K562 (cell line): Measurements from ENCODE around the gene IL1RL2. TPM values are rescaled to one million over a fixed set of nuclear protein-coding genes. Genes with fewer than 3 reads are reported as not detected.

Source experiments
- ATAC-seq: fragments of 200-7000 bp; cut with Tn5 transposase; 3 replicates; pipeline ENCODE4 v1.9.1; 2020; ENCODE audit warnings: moderate library complexity
- BruUV-seq: library from RNA; stranded (reverse); fragments of 400-500 nt; replicated peaks from 2 replicates; lab custom pipeline; 2021; lab: Mats Ljungman, UMichigan
- CTCF ChIA-PET: fragments of 300-600 bp; formaldehyde crosslinking; extraction: SDS; loops from one replicate; lab custom pipeline; 2021; ENCODE audit warnings: low intra/inter-chr PET ratio; lab: Yijun Ruan, JAX
- POLR2A ChIA-PET: fragments of 300-600, 350-650 bp; sonication (Branson Sonifier 250); formaldehyde crosslinking; extraction: SDS; loops from one replicate; lab custom pipeline; 2021; ENCODE audit warnings: antibody characterized with exemption, inconsistent platforms; lab: Yijun Ruan, JAX
- DNase-seq, 4 experiments: peaks; one replicate each; pipeline versions ENCODE4 v3.0.0 to v3.0.0-alpha.2; 2011 to 2018; ENCODE audit warnings: low spot score in 3 of 4, mixed read lengths in 3 of 4; ENCODE audit errors: extremely low read depth in 1 of 4
- FAIRE-seq: peaks from 2 replicates; lab custom pipeline; 2011; peaks lifted over from hg19 to GRCh38; lab: Jason Lieb, UNC
- H2AFZ ChIP-seq: 2 replicates; pipeline ENCODE4 v1.6.0; 2011; ENCODE audit warnings: low read depth, low read length, control low read depth, inconsistent platforms
- H3K27ac ChIP-seq: fragments of 200-600 bp; 3 replicates; pipeline ENCODE4 v1.8.0; 2011; ENCODE audit warnings: low read depth, mild to moderate bottlenecking, control low read depth, inconsistent platforms, low read length, moderate library complexity, mixed read lengths; ENCODE audit errors: extremely low read depth
- H3K27me3 ChIP-seq, 2 experiments: fragments of 300-600 bp in 1 of 2; 2 replicates in 1 of 2; 3 replicates in 1 of 2; pipeline versions ENCODE4 v1.6.0 to v1.8.0; 2011; ENCODE audit warnings: inconsistent platforms in 2 of 2, low read length in 2 of 2, mild to moderate bottlenecking in 1 of 2, mixed read lengths in 1 of 2, moderate library complexity in 1 of 2; ENCODE audit not compliant: control insufficient read depth in 2 of 2, insufficient read depth in 2 of 2
- H3K36me3 ChIP-seq: fragments of 300-600 bp; 3 replicates; pipeline ENCODE4 v1.8.0; 2011; ENCODE audit warnings: mild to moderate bottlenecking, low read length, inconsistent platforms; ENCODE audit not compliant: control insufficient read depth, insufficient read depth
- H3K4me1 ChIP-seq, 2 experiments: fragments of 200-600 bp in 1 of 2; replicated peaks in 1 of 2; 2 replicates in 1 of 2; 3 replicates in 1 of 2; pipeline versions ENCODE4 v1.5.1 to v1.8.0; 2011; ENCODE audit warnings: inconsistent platforms in 2 of 2, low read length in 2 of 2, mild to moderate bottlenecking in 1 of 2, mixed read lengths in 1 of 2, moderate library complexity in 1 of 2; ENCODE audit not compliant: control insufficient read depth in 2 of 2, insufficient read depth in 2 of 2
- H3K4me2 ChIP-seq: 2 replicates; pipeline ENCODE4 v1.6.1; 2011; ENCODE audit warnings: low read length, control low read depth, inconsistent platforms, mixed read lengths; ENCODE audit not compliant: insufficient read depth
- H3K4me3 ChIP-seq: fragments of 200-600 bp; sonication (generic), shearing (Covaris generic); 2 replicates; pipeline ENCODE4 v1.5.1; 2016; ENCODE audit warnings: control low read depth, inconsistent platforms
- H3K79me2 ChIP-seq: fragments of 200-600 bp; 3 replicates; pipeline ENCODE4 v1.8.0; 2011; ENCODE audit warnings: low read length, inconsistent platforms; ENCODE audit not compliant: control insufficient read depth, insufficient read depth
- H3K9ac ChIP-seq, 2 experiments: 2 replicates each; pipeline versions ENCODE4 v1.6.0 to v1.6.1; 2011; ENCODE audit warnings: low read depth in 2 of 2, low read length in 2 of 2, control low read depth in 1 of 2, inconsistent platforms in 1 of 2, mild to moderate bottlenecking in 1 of 2, mixed read lengths in 1 of 2; ENCODE audit not compliant: insufficient read depth in 1 of 2
- H3K9me1 ChIP-seq: one replicate; pipeline ENCODE4 v1.6.0; 2011; ENCODE audit warnings: inconsistent platforms, mild to moderate bottlenecking, low read length, moderate library complexity; ENCODE audit not compliant: control insufficient read depth, insufficient read depth
- H3K9me3 ChIP-seq: replicated peaks from 2 replicates; pipeline ENCODE4 v1.5.1; 2011; ENCODE audit warnings: low read depth, low read length, inconsistent platforms; ENCODE audit not compliant: control insufficient read depth, insufficient read depth
- H4K20me1 ChIP-seq: replicated peaks from 2 replicates; pipeline ENCODE4 v1.6.1; 2011; ENCODE audit warnings: low read length, inconsistent platforms, mixed read lengths; ENCODE audit not compliant: control insufficient read depth, insufficient read depth
- ERF ChIP-seq: fragments of 450-650 bp; formaldehyde crosslinking; IDR thresholded peaks from 2 replicates; pipeline ENCODE4 v1.4.0; 2020; ENCODE audit warnings: mild to moderate bottlenecking, mixed read lengths
- MCM7 ChIP-seq, 2 experiments: fragments of 450-650 bp; IDR thresholded peaks; 2 replicates each; pipeline ENCODE4 v1.6.1; 2016 to 2018
- MYC ChIP-seq, 2 experiments: fragments of 250-450 bp in 1 of 2; sonication (Bioruptor Pico) in 1 of 2; IDR thresholded peaks; 2 replicates each; pipeline versions ENCODE4 v1.5.1 to v1.6.1; 2012 to 2021; ENCODE audit warnings: low read depth in 2 of 2, borderline replicate concordance in 1 of 2, improper control_type of control experiment in 1 of 2, low read length in 1 of 2, mild to moderate bottlenecking in 1 of 2, moderate library complexity in 1 of 2
- NFYB ChIP-seq: IDR thresholded peaks from 2 replicates; pipeline ENCODE4 v1.6.1; 2011; ENCODE audit warnings: mild to moderate bottlenecking, moderate library complexity; ENCODE audit not compliant: insufficient read length; ENCODE audit errors: extremely low read depth
- RBM15 ChIP-seq: fragments of 200-400 bp; formaldehyde crosslinking; IDR thresholded peaks from 2 replicates; pipeline ENCODE4 v1.6.1; 2018; ENCODE audit warnings: mild to moderate bottlenecking, low read length, moderate library complexity; ENCODE audit not compliant: insufficient read depth
- SMAD3 ChIP-seq: fragments of 450-650 bp; formaldehyde crosslinking; conservative IDR thresholded peaks from 2 replicates; pipeline ENCODE4 v1.4.0; 2020; ENCODE audit warnings: mild to moderate bottlenecking
- SMARCA5 ChIP-seq: fragments of 450-650 bp; IDR thresholded peaks from 2 replicates; pipeline ENCODE4 v1.6.1; 2016
- SRSF9 ChIP-seq: fragments of 200-400 bp; formaldehyde crosslinking; IDR thresholded peaks from 2 replicates; pipeline ENCODE4 v1.6.1; 2017; ENCODE audit warnings: low read depth, low read length, borderline replicate concordance
- ZNF507 ChIP-seq: conservative IDR thresholded peaks from 2 replicates; pipeline ENCODE4 v1.6.1; 2017; ENCODE audit warnings: missing genetic modification characterization, missing compliant biosample characterization
- ZNF583 ChIP-seq: fragments of 250-450 bp; sonication (Bioruptor Pico); IDR thresholded peaks from 2 replicates; pipeline ENCODE4 v1.4.0; 2020
- WGBS: fragments of 100-300 bp; shearing (Covaris generic); methylation state at CpG from one replicate; pipeline ENCODE4 v1.1.6; 2016; ENCODE audit warnings: low coverage, mixed read lengths; ENCODE audit not compliant: insufficient coverage; ENCODE audit errors: missing lambda C conversion rate; 5-methylcytosine and 5-hydroxymethylcytosine counted together
- in situ Hi-C: fragments of 300-500 bp; cut with MboI; formaldehyde crosslinking; loops from 4 replicates; pipeline ENCODE4 v1.15.0; 2018; ENCODE audit warnings: inconsistent platforms, mixed read lengths
- intact Hi-C: fragments of 100-400 bp; cut with micrococcal nuclease; formaldehyde crosslinking; loops from 2 replicates; pipeline ENCODE4 v1.14.2; 2022
- polyA plus RNA-seq, 8 experiments: library from polyadenylated mRNA; depleted of rRNA in 4 of 8; stranded (reverse) in 5 of 8; unstranded in 3 of 8; fragments of >200 nt; fragmentation: Nextera tagmentation in 2 of 8; fragmentation: Illumina TruSeq in 1 of 8; extraction: Ambion mirVana in 2 of 8; extraction: Trizol in 1 of 8; gene quantifications; 2 replicates each; pipeline versions ENCODE4 v1.2.1 to v1.2.3, GENCODE V29; 2011 to 2014; ENCODE audit warnings: inconsistent platforms in 1 of 8, missing spikeins in 1 of 8
- total RNA-seq, 7 experiments: library from RNA; depleted of rRNA in 6 of 7; stranded (reverse); fragments of >200 nt in 6 of 7; fragmentation: Illumina TruSeq in 2 of 7; extraction: Trizol in 2 of 7; gene quantifications; 2 replicates each; pipeline versions ENCODE4 v1.2.1 to v1.2.3, GENCODE V29; 2011 to 2021; ENCODE audit warnings: low replicate concordance in 1 of 7
- TF ChIP-seq, protein P1 (sequence below): sonication (generic); formaldehyde crosslinking; IDR thresholded peaks from 2 replicates; pipeline ENCODE4 v1.5.0; 2020; ENCODE audit warnings: missing genetic modification reagents
- TF ChIP-seq, protein P2 (sequence below): IDR thresholded peaks from 3 replicates; pipeline ENCODE4 v1.6.1; 2011; ENCODE audit warnings: borderline replicate concordance, mild to moderate bottlenecking, moderate library complexity; ENCODE audit not compliant: insufficient read length; ENCODE audit errors: extremely low read depth
- TF ChIP-seq, protein P3 (sequence below): IDR thresholded peaks from 3 replicates; pipeline ENCODE4 v1.6.1; 2011; ENCODE audit warnings: borderline replicate concordance, mild to moderate bottlenecking; ENCODE audit not compliant: insufficient read length, insufficient read depth

IL1RL2 gene
- total and polyA plus RNA-seq, 9 of the 15 experiments (the other 6 are each of a cell fraction or from before 2014, with no cell fraction given): not detected

DNA sequence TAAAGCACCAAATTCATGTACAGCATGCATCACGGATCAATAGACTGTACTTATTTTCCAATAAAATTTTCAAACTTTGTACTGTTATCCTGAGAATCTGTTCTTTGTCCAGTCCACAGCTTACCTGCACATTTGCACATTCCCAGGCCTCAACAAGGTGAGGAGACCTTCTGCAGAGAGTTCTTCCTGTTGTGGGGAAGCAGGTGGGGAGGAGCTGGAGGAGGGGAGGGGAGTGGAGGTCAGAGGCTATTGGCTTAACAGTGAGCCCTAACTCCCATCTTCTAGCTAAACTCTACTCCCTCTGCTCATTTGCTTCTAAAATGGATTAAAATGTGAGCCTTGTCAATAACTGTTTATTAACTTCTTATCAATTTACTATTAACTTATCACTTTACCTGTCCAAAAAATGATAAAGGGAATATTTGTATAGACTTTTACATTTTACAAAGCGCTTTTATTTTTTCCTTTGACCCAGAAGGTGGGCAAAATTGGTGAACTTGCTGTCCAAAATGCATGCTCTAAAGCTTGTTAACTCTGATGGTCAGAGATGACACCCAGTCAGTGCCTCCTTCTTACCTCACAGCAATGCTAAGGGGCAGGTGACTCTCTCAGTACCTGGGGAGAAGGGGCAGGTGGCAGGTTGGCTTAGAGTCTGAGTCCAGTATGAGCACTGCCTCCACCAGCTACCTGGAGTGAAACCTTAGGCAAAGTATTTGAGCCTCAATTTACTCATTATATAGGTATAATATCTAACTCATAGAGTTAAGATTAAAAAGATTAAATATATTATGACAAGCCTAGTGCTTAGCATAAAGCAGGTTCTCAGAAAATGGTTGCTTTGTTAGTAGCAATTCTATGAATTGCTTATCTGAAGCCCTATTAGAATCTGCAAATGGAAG, 6.8 kb upstream of the IL1RL2 start:
- H3K9ac ChIP-seq: no peak overlapping the region
- no peaks in the 10 kb centered on the region for H3K9me1 ChIP-seq
- no peaks in the 10 kb centered on the region for H3K9me3 ChIP-seq
- ATAC-seq (no peak), DNase-seq (no peak), FAIRE-seq (no peak)
- CTCF ChIA-PET: no interaction called here
- intact Hi-C loops (no loop called here), in situ Hi-C loops (no loop called here)
- no peaks in the 10 kb centered on the region for H3K4me1 ChIP-seq
- H3K4me2 ChIP-seq: no peak overlapping the region
- no peaks in the 10 kb centered on the region for H3K27me3 ChIP-seq
- no peaks in the 10 kb centered on the region for H4K20me1 ChIP-seq
- no peak overlapping the region for H3K27ac ChIP-seq
- no TSS peak for BruUV-seq
- H2AFZ ChIP-seq: no peak overlapping the region
- H3K4me3 ChIP-seq: no peak overlapping the region
- POLR2A ChIA-PET: interaction anchor here (0.6 kb wide), 1 partner anchor 111 kb away, joined by 5 read pairs; no protein-coding TSS in a partner anchor
- no peaks in the 10 kb centered on the region for H3K79me2 ChIP-seq
- H3K36me3 ChIP-seq: no peaks in the 10 kb centered on the region
- WGBS: 23% methylated on average over 2 of the region's 2 CpGs
- TF ChIP-seq, protein P1, sequence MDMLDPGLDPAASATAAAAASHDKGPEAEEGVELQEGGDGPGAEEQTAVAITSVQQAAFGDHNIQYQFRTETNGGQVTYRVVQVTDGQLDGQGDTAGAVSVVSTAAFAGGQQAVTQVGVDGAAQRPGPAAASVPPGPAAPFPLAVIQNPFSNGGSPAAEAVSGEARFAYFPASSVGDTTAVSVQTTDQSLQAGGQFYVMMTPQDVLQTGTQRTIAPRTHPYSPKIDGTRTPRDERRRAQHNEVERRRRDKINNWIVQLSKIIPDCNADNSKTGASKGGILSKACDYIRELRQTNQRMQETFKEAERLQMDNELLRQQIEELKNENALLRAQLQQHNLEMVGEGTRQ (CRISPR knock-in tag): no peak
- TF ChIP-seq, protein P2, sequence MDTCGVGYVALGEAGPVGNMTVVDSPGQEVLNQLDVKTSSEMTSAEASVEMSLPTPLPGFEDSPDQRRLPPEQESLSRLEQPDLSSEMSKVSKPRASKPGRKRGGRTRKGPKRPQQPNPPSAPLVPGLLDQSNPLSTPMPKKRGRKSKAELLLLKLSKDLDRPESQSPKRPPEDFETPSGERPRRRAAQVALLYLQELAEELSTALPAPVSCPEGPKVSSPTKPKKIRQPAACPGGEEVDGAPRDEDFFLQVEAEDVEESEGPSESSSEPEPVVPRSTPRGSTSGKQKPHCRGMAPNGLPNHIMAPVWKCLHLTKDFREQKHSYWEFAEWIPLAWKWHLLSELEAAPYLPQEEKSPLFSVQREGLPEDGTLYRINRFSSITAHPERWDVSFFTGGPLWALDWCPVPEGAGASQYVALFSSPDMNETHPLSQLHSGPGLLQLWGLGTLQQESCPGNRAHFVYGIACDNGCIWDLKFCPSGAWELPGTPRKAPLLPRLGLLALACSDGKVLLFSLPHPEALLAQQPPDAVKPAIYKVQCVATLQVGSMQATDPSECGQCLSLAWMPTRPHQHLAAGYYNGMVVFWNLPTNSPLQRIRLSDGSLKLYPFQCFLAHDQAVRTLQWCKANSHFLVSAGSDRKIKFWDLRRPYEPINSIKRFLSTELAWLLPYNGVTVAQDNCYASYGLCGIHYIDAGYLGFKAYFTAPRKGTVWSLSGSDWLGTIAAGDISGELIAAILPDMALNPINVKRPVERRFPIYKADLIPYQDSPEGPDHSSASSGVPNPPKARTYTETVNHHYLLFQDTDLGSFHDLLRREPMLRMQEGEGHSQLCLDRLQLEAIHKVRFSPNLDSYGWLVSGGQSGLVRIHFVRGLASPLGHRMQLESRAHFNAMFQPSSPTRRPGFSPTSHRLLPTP: no peak
- TF ChIP-seq MCM7 (IDR thresholded peaks at IDR 0.05) (no peak), SMAD3 (no peak), SMARCA5 (no peak), NFYB (no peak), ERF (CRISPR knock-in tag) (no peak), ZNF507 (tag) (no peak), MYC (IDR thresholded peaks at IDR 0.05; ENCODE audit: low read depth, low read length) (no peak), MYC (CRISPR knock-in tag; IDR thresholded peaks at IDR 0.05; ENCODE audit: borderline replicate concordance, low read depth) (no peak), ZNF583 (CRISPR knock-in tag) (no peak), SRSF9 (no peak), RBM15 (no peak)
- TF ChIP-seq, protein P3, sequence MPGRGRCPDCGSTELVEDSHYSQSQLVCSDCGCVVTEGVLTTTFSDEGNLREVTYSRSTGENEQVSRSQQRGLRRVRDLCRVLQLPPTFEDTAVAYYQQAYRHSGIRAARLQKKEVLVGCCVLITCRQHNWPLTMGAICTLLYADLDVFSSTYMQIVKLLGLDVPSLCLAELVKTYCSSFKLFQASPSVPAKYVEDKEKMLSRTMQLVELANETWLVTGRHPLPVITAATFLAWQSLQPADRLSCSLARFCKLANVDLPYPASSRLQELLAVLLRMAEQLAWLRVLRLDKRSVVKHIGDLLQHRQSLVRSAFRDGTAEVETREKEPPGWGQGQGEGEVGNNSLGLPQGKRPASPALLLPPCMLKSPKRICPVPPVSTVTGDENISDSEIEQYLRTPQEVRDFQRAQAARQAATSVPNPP: no peak
